Femur (tissue), 1 donor: ENCODE measurements around the gene SERPINA3.
A peak's percentile ranks its signal among the peaks of the same experiment; 100 is the strongest.

Source experiments
- DNase-seq: peaks from one replicate; pipeline ENCODE4 v3.0.0-alpha.2; 2017

SERPINA3 gene

GRCh38 chr14:94656043-94656442 is 43.9 kb downstream of the SERPINA3 start:
- no peak for DNase-seq

- no peak for DNase-seq
Measured at GRCh38 chr14:94659256-94659655, 47.1 kb downstream of the SERPINA3 start.

- no peak for DNase-seq
Measured at GRCh38 chr14:94659901-94660300, 47.7 kb downstream of the SERPINA3 start.

GRCh38 chr14:94660306-94660946 is 48.2 kb downstream of the SERPINA3 start:
- DNase-seq, result peak; percentile 35

- DNase-seq, result no peak
Measured at GRCh38 chr14:94663538-94663937, 51.3 kb downstream of the SERPINA3 start.

GRCh38 chr14:94663965-94664704 is 51.9 kb downstream of the SERPINA3 start:
- no peak for DNase-seq

- no peak for DNase-seq
Measured at GRCh38 chr14:94665121-94665520, 52.9 kb downstream of the SERPINA3 start.

- DNase-seq, result no peak
Measured at GRCh38 chr14:94665544-94665943, 53.4 kb downstream of the SERPINA3 start.

GRCh38 chr14:94670692-94671285 is 58.6 kb downstream of the SERPINA3 start:
- DNase-seq, result peak; percentile 1

- peak; percentile 8 for DNase-seq
Measured at GRCh38 chr14:94671870-94672444, 59.8 kb downstream of the SERPINA3 start.

- DNase-seq, result peak; percentile 4
Measured at GRCh38 chr14:94673071-94673470, 60.9 kb downstream of the SERPINA3 start.
